Measurements from ENCODE around the gene COP1.

COP1 gene

GRCh38 chr1:175914115-175914514 is 293.0 kb downstream of the COP1 start:
- DNase-seq (ENCODE audit: extremely low spot score, insufficient read length, low read depth) (no peak), FAIRE-seq (no peak)

GRCh38 chr1:175911138-175911537 is 295.9 kb downstream of the COP1 start:
- no peak for FAIRE-seq
- no peak for DNase-seq (ENCODE audit: extremely low spot score, insufficient read length, low read depth)

GRCh38 chr1:175906370-175906769 is 300.7 kb downstream of the COP1 start:
- FAIRE-seq (no peak), DNase-seq (ENCODE audit: extremely low spot score, insufficient read length, low read depth) (no peak)

- FAIRE-seq: no peak
- no peak for DNase-seq (ENCODE audit: extremely low spot score, insufficient read length, low read depth)
Measured at GRCh38 chr1:175904808-175905207, 302.3 kb downstream of the COP1 start.

GRCh38 chr1:175902281-175902680 is 304.8 kb downstream of the COP1 start:
- FAIRE-seq (no peak), DNase-seq (ENCODE audit: extremely low spot score, insufficient read length, low read depth) (no peak)

- FAIRE-seq (no peak), DNase-seq (ENCODE audit: extremely low spot score, insufficient read length, low read depth) (no peak)
Measured at GRCh38 chr1:175901076-175901836, 305.8 kb downstream of the COP1 start.

- no peak for FAIRE-seq
- no peak for DNase-seq (ENCODE audit: extremely low spot score, insufficient read length, low read depth)
Measured at GRCh38 chr1:175900171-175900570, 306.9 kb downstream of the COP1 start.

- DNase-seq (ENCODE audit: extremely low spot score, insufficient read length, low read depth): no peak
- no peak for FAIRE-seq
Measured at GRCh38 chr1:175895966-175896365, 311.1 kb downstream of the COP1 start.
